H1 (cell line): ENCODE measurements around the gene MPZ. TPM values are rescaled to one million over a fixed set of nuclear protein-coding genes. Genes with fewer than 3 reads are reported as not detected.

Experiments used
- CTCF ChIA-PET: fragments of 300-600 bp; sonication (Branson Sonifier 250); formaldehyde crosslinking; loops from one replicate; lab custom pipeline; 2021; ENCODE audit not compliant: partially characterized antibody; lab: Charles Lee
- POLR2A ChIA-PET: fragments of 300-600 bp; sonication (Branson Sonifier 250); formaldehyde crosslinking; loops from one replicate; lab custom pipeline; 2021; ENCODE audit warnings: inconsistent platforms; ENCODE audit not compliant: partially characterized antibody; lab: Charles Lee
- DNase-seq, 2 experiments: peaks; one replicate each; pipeline versions ENCODE4 v3.0.0 to v3.0.0-alpha.2; 2010 to 2022; ENCODE audit warnings: low spot score in 2 of 2, low read depth in 1 of 2, mixed read lengths in 1 of 2
- FAIRE-seq: peaks from 2 replicates; lab custom pipeline; 2011; peaks lifted over from hg19 to GRCh38; lab: Jason Lieb, UNC
- H2AFZ ChIP-seq: 2 replicates; pipeline ENCODE4 v1.8.1; 2012; ENCODE audit warnings: low read length, inconsistent platforms
- H2AK5ac ChIP-seq: 2 replicates; pipeline ENCODE4 v1.6.1; 2013; ENCODE audit warnings: low read depth, low read length
- H2BK120ac ChIP-seq: replicated peaks from 2 replicates; pipeline ENCODE3; 2013; ENCODE audit warnings: low read depth, low read length, inconsistent platforms
- H2BK12ac ChIP-seq: 2 replicates; pipeline ENCODE4 v1.6.1; 2013; ENCODE audit warnings: low read depth, low read length
- H2BK15ac ChIP-seq: 2 replicates; pipeline ENCODE4 v1.6.1; 2013; ENCODE audit warnings: low read length
- H2BK20ac ChIP-seq: 2 replicates; pipeline ENCODE4 v1.6.1; 2013; ENCODE audit warnings: low read length
- H2BK5ac ChIP-seq: 2 replicates; pipeline ENCODE4 v1.6.1; 2013; ENCODE audit warnings: low read depth, low read length
- H3K14ac ChIP-seq: 2 replicates; pipeline ENCODE4 v1.6.1; 2013; ENCODE audit warnings: inconsistent platforms; ENCODE audit not compliant: insufficient read length
- H3K18ac ChIP-seq: 2 replicates; pipeline ENCODE4 v1.6.1; 2013; ENCODE audit warnings: low read length; ENCODE audit errors: extremely low read depth
- H3K23ac ChIP-seq: 2 replicates; pipeline ENCODE4 v1.6.1; 2013; ENCODE audit warnings: inconsistent platforms; ENCODE audit not compliant: insufficient read length
- H3K23me2 ChIP-seq: 2 replicates; pipeline ENCODE4 v1.6.1; 2013; ENCODE audit warnings: low read depth, low read length
- H3K27ac ChIP-seq: 2 replicates; pipeline ENCODE4 v1.6.1; 2011; ENCODE audit warnings: low read depth, low read length, inconsistent platforms
- H3K27me3 ChIP-seq, 4 experiments: replicated peaks in 1 of 4; 1 replicate in 1 of 4; 2 replicates in 3 of 4; pipeline versions ENCODE4 v1.6.1 to v1.8.1; 2011 to 2013; ENCODE audit warnings: low read length in 3 of 4, mild to moderate bottlenecking in 3 of 4, inconsistent platforms in 2 of 4, mixed read lengths in 2 of 4, moderate library complexity in 1 of 4; ENCODE audit not compliant: control insufficient read depth in 3 of 4, insufficient read depth in 3 of 4; ENCODE audit errors: extremely low read depth in 1 of 4
- H3K36me3 ChIP-seq, 4 experiments: 2 replicates each; pipeline versions ENCODE4 v1.6.1 to v1.8.1; 2011 to 2013; ENCODE audit warnings: mild to moderate bottlenecking in 4 of 4, low read length in 3 of 4, moderate library complexity in 2 of 4, control low read depth in 1 of 4, inconsistent platforms in 1 of 4; ENCODE audit not compliant: insufficient read depth in 4 of 4, control insufficient read depth in 2 of 4
- H3K4ac ChIP-seq: replicated peaks from 2 replicates; pipeline ENCODE3; 2013; ENCODE audit warnings: low read length, low read depth, mixed read lengths, inconsistent platforms; ENCODE audit not compliant: insufficient read length
- H3K4me1 ChIP-seq, 4 experiments: replicated peaks in 1 of 4; 1 replicate in 1 of 4; 2 replicates in 3 of 4; pipeline versions ENCODE4 v1.6.1 to v1.8.1; 2011 to 2013; ENCODE audit warnings: low read length in 3 of 4, inconsistent platforms in 2 of 4, mixed read lengths in 1 of 4; ENCODE audit not compliant: insufficient read depth in 4 of 4, control insufficient read depth in 3 of 4
- H3K4me2 ChIP-seq, 2 experiments: 2 replicates each; pipeline versions ENCODE4 v1.6.1 to v1.8.1; 2011 to 2013; ENCODE audit warnings: low read depth in 2 of 2, low read length in 2 of 2, control low read depth in 1 of 2, inconsistent platforms in 1 of 2, mild to moderate bottlenecking in 1 of 2; ENCODE audit not compliant: insufficient read depth in 1 of 2
- H3K4me3 ChIP-seq, 4 experiments: fragments of 200-600, 300-600 bp in 1 of 4; sonication (generic), shearing (Covaris generic), sonication (Bioruptor Twin) in 1 of 4; 2 replicates each; pipeline versions ENCODE4 v1.5.1 to v1.8.1; 2011 to 2016; ENCODE audit warnings: low read length in 4 of 4, low read depth in 3 of 4, control low read depth in 2 of 4, inconsistent platforms in 2 of 4, mild to moderate bottlenecking in 2 of 4, mixed read lengths in 1 of 4, moderate library complexity in 1 of 4; ENCODE audit not compliant: insufficient read depth in 2 of 4; ENCODE audit errors: extremely low read depth in 1 of 4
- H3K56ac ChIP-seq: replicated peaks from 2 replicates; pipeline ENCODE3; 2013; ENCODE audit warnings: low read depth, mild to moderate bottlenecking, mixed read lengths, low read length, inconsistent platforms; ENCODE audit not compliant: insufficient read length
- H3K79me1 ChIP-seq: 2 replicates; pipeline ENCODE4 v1.6.1; 2013; ENCODE audit warnings: low read depth, low read length, control low read depth
- H3K79me2 ChIP-seq, 2 experiments: 2 replicates each; pipeline versions ENCODE4 v1.6.1 to v1.8.1; 2012 to 2013; ENCODE audit warnings: low read length in 2 of 2, mild to moderate bottlenecking in 2 of 2, inconsistent platforms in 1 of 2; ENCODE audit not compliant: insufficient read depth in 2 of 2, control insufficient read depth in 1 of 2
- H3K9ac ChIP-seq, 4 experiments: replicated peaks in 1 of 4; 1 replicate in 1 of 4; 2 replicates in 3 of 4; pipeline versions ENCODE4 v1.6.1 to v1.8.1; 2011 to 2013; ENCODE audit warnings: low read depth in 3 of 4, low read length in 3 of 4, control low read depth in 2 of 4, mild to moderate bottlenecking in 2 of 4, moderate library complexity in 2 of 4, inconsistent platforms in 1 of 4; ENCODE audit errors: extremely low read depth in 1 of 4
- H3K9me3 ChIP-seq, 2 experiments: 2 replicates each; pipeline versions ENCODE4 v1.6.1 to v1.8.1; 2012 to 2013; ENCODE audit warnings: mild to moderate bottlenecking in 2 of 2, moderate library complexity in 2 of 2, control low read depth in 1 of 2, inconsistent platforms in 1 of 2, low read depth in 1 of 2, low read length in 1 of 2, mixed read lengths in 1 of 2; ENCODE audit not compliant: insufficient read depth in 2 of 2
- H4K20me1 ChIP-seq, 2 experiments: replicated peaks in 1 of 2; 2 replicates each; pipeline versions ENCODE3 to v1.8.1; 2011 to 2013; ENCODE audit warnings: inconsistent platforms in 2 of 2, low read length in 2 of 2, mild to moderate bottlenecking in 1 of 2; ENCODE audit not compliant: insufficient read depth in 2 of 2, control insufficient read depth in 1 of 2
- H4K5ac ChIP-seq: 2 replicates; pipeline ENCODE4 v1.6.1; 2013; ENCODE audit warnings: low read length, low read depth, mixed read lengths, inconsistent platforms; ENCODE audit not compliant: insufficient read length
- H4K8ac ChIP-seq: 2 replicates; pipeline ENCODE4 v1.8.0; 2013; ENCODE audit warnings: mild to moderate bottlenecking, moderate library complexity, low read length, inconsistent platforms; ENCODE audit not compliant: insufficient read depth; ENCODE audit errors: extremely low read depth
- H4K91ac ChIP-seq: replicated peaks from 2 replicates; pipeline ENCODE3; 2013; ENCODE audit warnings: low read length, mixed read lengths, inconsistent platforms; ENCODE audit not compliant: insufficient read length
- CBX8 ChIP-seq: fragments of 300-800, 300-1000 bp; sonication (generic); IDR thresholded peaks from 2 replicates; pipeline ENCODE4 v1.7.1; 2016; ENCODE audit warnings: low read depth, low read length, borderline replicate concordance
- CHD2 ChIP-seq: IDR thresholded peaks from 2 replicates; pipeline ENCODE4 v1.6.1; 2012; ENCODE audit warnings: low read length, improper control_type of control experiment
- EGR1 ChIP-seq: IDR thresholded peaks from 2 replicates; pipeline ENCODE4 v1.6.1; 2011; ENCODE audit warnings: low read depth, low read length, borderline replicate concordance
- FOSL1 ChIP-seq: IDR thresholded peaks from 2 replicates; pipeline ENCODE4 v1.6.1; 2011; ENCODE audit warnings: mild to moderate bottlenecking, low read depth, low read length, moderate library complexity; ENCODE audit not compliant: insufficient read depth
- KDM5A ChIP-seq: fragments of 200-600 bp; IDR thresholded peaks from 2 replicates; pipeline ENCODE4 v1.7.1; 2012; ENCODE audit warnings: mild to moderate bottlenecking, low read length, inconsistent platforms, mixed read lengths
- MAFK ChIP-seq: IDR thresholded peaks from 2 replicates; pipeline ENCODE4 v1.6.1; 2012; ENCODE audit warnings: low read depth, mild to moderate bottlenecking, improper control_type of control experiment, low read length
- POLR2AphosphoS5 ChIP-seq: IDR thresholded peaks from 2 replicates; pipeline ENCODE4 v1.6.1; 2011; ENCODE audit warnings: low read depth, low read length
- SRF ChIP-seq: IDR thresholded peaks from 2 replicates; pipeline ENCODE4 v1.6.1; 2011; ENCODE audit warnings: mild to moderate bottlenecking, low read depth, low read length, moderate library complexity
- TAF1 ChIP-seq: IDR thresholded peaks from 2 replicates; pipeline ENCODE4 v1.6.1; 2011; ENCODE audit warnings: mild to moderate bottlenecking, low read depth, low read length
- TBP ChIP-seq: IDR thresholded peaks from 2 replicates; pipeline ENCODE4 v1.6.1; 2011; ENCODE audit warnings: low read depth, low read length, improper control_type of control experiment
- WGBS, 2 experiments: shearing (Covaris generic) in 1 of 2; methylation state at CpG; one replicate each; pipeline versions ENCODE4 v1.1.6 to v1.1.7; 2013 to 2015; ENCODE audit warnings: low lambda C conversion rate in 2 of 2, mixed read lengths in 2 of 2, inconsistent platforms in 1 of 2, low coverage in 1 of 2, missing lambda C conversion rate in 1 of 2; ENCODE audit not compliant: insufficient replicate concordance in 2 of 2, insufficient coverage in 1 of 2, insufficient read length in 1 of 2; ENCODE audit errors: extremely low coverage in 1 of 2, missing lambda C conversion rate in 1 of 2; 5-methylcytosine and 5-hydroxymethylcytosine counted together
- polyA plus RNA-seq, 7 experiments: library from polyadenylated mRNA; depleted of rRNA in 3 of 7; stranded (reverse) in 5 of 7; unstranded in 2 of 7; fragments of >200 nt in 5 of 7; fragments of 200-250 nt in 2 of 7; gene quantifications; 1 replicate in 5 of 7; 2 replicates in 1 of 7; 4 replicates in 1 of 7; pipeline versions ENCODE4 v1.2.1 to v1.2.3, GENCODE V29; 2011 to 2013; ENCODE audit warnings: missing spikeins in 2 of 7, mixed read lengths in 2 of 7
- total RNA-seq: library from RNA; stranded (reverse); fragmentation: NEBNext Ultra II Directional; extraction: Animal tissue kit (Norgen Biotek cat#: 25700); gene quantifications from 2 replicates; pipeline ENCODE4 v1.2.1, GENCODE V29; 2021
- TF ChIP-seq, protein P1 (sequence below): IDR thresholded peaks from 2 replicates; pipeline ENCODE4 v1.6.1; 2011; ENCODE audit warnings: low read depth, mild to moderate bottlenecking, low read length; ENCODE audit not compliant: insufficient read depth
- TF ChIP-seq, protein P2 (sequence below), 3 experiments: IDR thresholded peaks; 1 replicate in 2 of 3; 2 replicates in 1 of 3; pipeline versions ENCODE4 v1.5.1 to v1.6.1; 2011; ENCODE audit warnings: low read length in 3 of 3, mild to moderate bottlenecking in 3 of 3, inconsistent platforms in 2 of 3, low read depth in 1 of 3, moderate library complexity in 1 of 3; ENCODE audit not compliant: insufficient read depth in 1 of 3; ENCODE audit errors: control extremely low read depth in 1 of 3

MPZ gene
- total and polyA plus RNA-seq, 2 of the 8 experiments (the other 6 are each of a cell fraction or from before 2014, with no cell fraction given), result 4.1 to 5.1 TPM

DNA sequence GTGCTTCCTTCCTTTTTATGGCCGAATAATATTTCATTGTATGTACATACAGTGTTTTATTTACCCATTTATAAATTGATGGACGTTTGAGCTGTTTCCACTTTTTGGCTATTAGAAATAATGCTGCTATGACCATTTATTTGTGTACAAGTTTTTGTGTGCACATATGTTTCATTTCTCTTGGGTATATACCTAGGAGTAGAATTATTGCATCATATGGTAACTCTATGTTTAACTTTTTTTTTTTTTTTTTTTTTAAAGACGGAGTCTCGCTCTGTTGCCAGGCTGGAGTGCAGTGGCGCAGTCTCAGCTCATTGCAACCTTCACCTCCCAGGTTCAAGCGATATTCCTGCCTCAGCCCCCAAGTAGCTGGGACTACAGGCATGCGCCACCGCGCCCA, 23.4 kb upstream of the MPZ start:
- H3K18ac ChIP-seq, result no peak overlapping the region
- CTCF ChIA-PET, result interaction anchor here (1.3 to 2.0 kb wide), 2 partner anchors 19 to 142 kb away, joined by 3 to 10 read pairs; partner anchors contain the start of gene SDHC
- no peak overlapping the region for H2BK5ac ChIP-seq
- H2BK120ac ChIP-seq, result no peak overlapping the region
- no peaks in the 10 kb centered on the region for H3K79me2 ChIP-seq
- no peak overlapping the region for H3K23ac ChIP-seq
- no peak overlapping the region for H2BK15ac ChIP-seq
- no peak overlapping the region for H2BK20ac ChIP-seq
- no peak overlapping the region for H3K56ac ChIP-seq
- FAIRE-seq (no peak), DNase-seq (no peak)
- H4K8ac ChIP-seq, result no peak overlapping the region
- H3K4me3 ChIP-seq, result no peak overlapping the region
- no peaks in the 10 kb centered on the region for H3K4me1 ChIP-seq
- H3K27ac ChIP-seq, result no peak overlapping the region
- no peaks in the 10 kb centered on the region for H4K20me1 ChIP-seq
- no peak overlapping the region for H3K9ac ChIP-seq
- peaks cover 2 to 51% (median 19%) of the 10 kb centered on the region in 4 experiments; a peak in 6 of 8 replicates for H3K36me3 ChIP-seq
- no peaks in the 10 kb centered on the region for H3K27me3 ChIP-seq
- H2AK5ac ChIP-seq, result no peak overlapping the region
- H4K5ac ChIP-seq, result no peak overlapping the region
- 91% methylated on average over 9 of the region's 9 CpGs; no CpG with 5 or more reads in 1 of the 2 experiments for WGBS, 2 experiments
- no peak overlapping the region for H2BK12ac ChIP-seq
- no peak overlapping the region for H3K14ac ChIP-seq
- H2AFZ ChIP-seq, result no peak overlapping the region
- no peaks in the 10 kb centered on the region for H3K79me1 ChIP-seq
- H4K91ac ChIP-seq, result no peak overlapping the region
- POLR2A ChIA-PET, result interaction anchor here (0.8 to 1.0 kb wide), 2 partner anchors 14 to 19 kb away, joined by 4 read pairs; partner anchors contain the start of gene SDHC
- no peaks in the 10 kb centered on the region for H3K23me2 ChIP-seq
- H3K9me3 ChIP-seq, result no peaks in the 10 kb centered on the region
- H3K4ac ChIP-seq, result no peak overlapping the region
- H3K4me2 ChIP-seq, result no peak overlapping the region
- no peak for TF ChIP-seq CHD2
- TF ChIP-seq MAFK, result no peak
- TF ChIP-seq EGR1, result no peak
- TF ChIP-seq TBP, result no peak
- TF ChIP-seq, protein P1, sequence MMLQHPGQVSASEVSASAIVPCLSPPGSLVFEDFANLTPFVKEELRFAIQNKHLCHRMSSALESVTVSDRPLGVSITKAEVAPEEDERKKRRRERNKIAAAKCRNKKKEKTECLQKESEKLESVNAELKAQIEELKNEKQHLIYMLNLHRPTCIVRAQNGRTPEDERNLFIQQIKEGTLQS, result no peak
- TF ChIP-seq TAF1, result no peak
- TF ChIP-seq SRF, result no peak
- TF ChIP-seq FOSL1, result no peak
- no peak for TF ChIP-seq KDM5A
- TF ChIP-seq CBX8, result no peak
- TF ChIP-seq, protein P2, sequence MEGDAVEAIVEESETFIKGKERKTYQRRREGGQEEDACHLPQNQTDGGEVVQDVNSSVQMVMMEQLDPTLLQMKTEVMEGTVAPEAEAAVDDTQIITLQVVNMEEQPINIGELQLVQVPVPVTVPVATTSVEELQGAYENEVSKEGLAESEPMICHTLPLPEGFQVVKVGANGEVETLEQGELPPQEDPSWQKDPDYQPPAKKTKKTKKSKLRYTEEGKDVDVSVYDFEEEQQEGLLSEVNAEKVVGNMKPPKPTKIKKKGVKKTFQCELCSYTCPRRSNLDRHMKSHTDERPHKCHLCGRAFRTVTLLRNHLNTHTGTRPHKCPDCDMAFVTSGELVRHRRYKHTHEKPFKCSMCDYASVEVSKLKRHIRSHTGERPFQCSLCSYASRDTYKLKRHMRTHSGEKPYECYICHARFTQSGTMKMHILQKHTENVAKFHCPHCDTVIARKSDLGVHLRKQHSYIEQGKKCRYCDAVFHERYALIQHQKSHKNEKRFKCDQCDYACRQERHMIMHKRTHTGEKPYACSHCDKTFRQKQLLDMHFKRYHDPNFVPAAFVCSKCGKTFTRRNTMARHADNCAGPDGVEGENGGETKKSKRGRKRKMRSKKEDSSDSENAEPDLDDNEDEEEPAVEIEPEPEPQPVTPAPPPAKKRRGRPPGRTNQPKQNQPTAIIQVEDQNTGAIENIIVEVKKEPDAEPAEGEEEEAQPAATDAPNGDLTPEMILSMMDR (IDR thresholded peaks at IDR 0.05; ENCODE audit: control extremely low read depth in 1 of 3, insufficient read depth in 1 of 3, low read depth in 1 of 3, low read length in 3 of 3), result no peak
- TF ChIP-seq POLR2AphosphoS5, result no peak
